ENCODE data around the gene TJAP1.

The TJAP1 gene

GRCh38 chr6:43455531-43456428 lies 21.6 kb upstream of the TJAP1 start, which contains the start of gene DLK2:
TSS of gene DLK2 (minus strand) at chr6:43455548. CDS start at chr6:43454825, 723 bp downstream.
- ATAC-seq: no peak; the same call in 1 of the 3 replicates
- TF ChIP-seq PPARA (CRISPR knock-in tag; IDR thresholded peaks at IDR 0.05; ENCODE audit: borderline replicate concordance): no peak
- no peak for TF ChIP-seq ZNF8 (CRISPR knock-in tag; IDR thresholded peaks at IDR 0.05)
- TF ChIP-seq, protein P1, sequence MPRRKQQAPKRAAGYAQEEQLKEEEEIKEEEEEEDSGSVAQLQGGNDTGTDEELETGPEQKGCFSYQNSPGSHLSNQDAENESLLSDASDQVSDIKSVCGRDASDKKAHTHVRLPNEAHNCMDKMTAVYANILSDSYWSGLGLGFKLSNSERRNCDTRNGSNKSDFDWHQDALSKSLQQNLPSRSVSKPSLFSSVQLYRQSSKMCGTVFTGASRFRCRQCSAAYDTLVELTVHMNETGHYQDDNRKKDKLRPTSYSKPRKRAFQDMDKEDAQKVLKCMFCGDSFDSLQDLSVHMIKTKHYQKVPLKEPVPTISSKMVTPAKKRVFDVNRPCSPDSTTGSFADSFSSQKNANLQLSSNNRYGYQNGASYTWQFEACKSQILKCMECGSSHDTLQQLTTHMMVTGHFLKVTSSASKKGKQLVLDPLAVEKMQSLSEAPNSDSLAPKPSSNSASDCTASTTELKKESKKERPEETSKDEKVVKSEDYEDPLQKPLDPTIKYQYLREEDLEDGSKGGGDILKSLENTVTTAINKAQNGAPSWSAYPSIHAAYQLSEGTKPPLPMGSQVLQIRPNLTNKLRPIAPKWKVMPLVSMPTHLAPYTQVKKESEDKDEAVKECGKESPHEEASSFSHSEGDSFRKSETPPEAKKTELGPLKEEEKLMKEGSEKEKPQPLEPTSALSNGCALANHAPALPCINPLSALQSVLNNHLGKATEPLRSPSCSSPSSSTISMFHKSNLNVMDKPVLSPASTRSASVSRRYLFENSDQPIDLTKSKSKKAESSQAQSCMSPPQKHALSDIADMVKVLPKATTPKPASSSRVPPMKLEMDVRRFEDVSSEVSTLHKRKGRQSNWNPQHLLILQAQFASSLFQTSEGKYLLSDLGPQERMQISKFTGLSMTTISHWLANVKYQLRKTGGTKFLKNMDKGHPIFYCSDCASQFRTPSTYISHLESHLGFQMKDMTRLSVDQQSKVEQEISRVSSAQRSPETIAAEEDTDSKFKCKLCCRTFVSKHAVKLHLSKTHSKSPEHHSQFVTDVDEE (CRISPR knock-in tag; IDR thresholded peaks at IDR 0.05): no peak
- no peak for TF ChIP-seq ZFP30 (CRISPR knock-in tag; IDR thresholded peaks at IDR 0.05)
- no peak for TF ChIP-seq ZNF565 (CRISPR knock-in tag; conservative IDR thresholded peaks at IDR 0.05; ENCODE audit: low read depth)
- no peak for TF ChIP-seq RARB (CRISPR knock-in tag; IDR thresholded peaks at IDR 0.05)
- no peak for TF ChIP-seq POU6F1 (CRISPR knock-in tag; IDR thresholded peaks at IDR 0.05; ENCODE audit: borderline replicate concordance, low read depth)
- no peak for TF ChIP-seq TCF4 (CRISPR knock-in tag; IDR thresholded peaks at IDR 0.05; ENCODE audit: borderline replicate concordance)
- TF ChIP-seq, protein P2, sequence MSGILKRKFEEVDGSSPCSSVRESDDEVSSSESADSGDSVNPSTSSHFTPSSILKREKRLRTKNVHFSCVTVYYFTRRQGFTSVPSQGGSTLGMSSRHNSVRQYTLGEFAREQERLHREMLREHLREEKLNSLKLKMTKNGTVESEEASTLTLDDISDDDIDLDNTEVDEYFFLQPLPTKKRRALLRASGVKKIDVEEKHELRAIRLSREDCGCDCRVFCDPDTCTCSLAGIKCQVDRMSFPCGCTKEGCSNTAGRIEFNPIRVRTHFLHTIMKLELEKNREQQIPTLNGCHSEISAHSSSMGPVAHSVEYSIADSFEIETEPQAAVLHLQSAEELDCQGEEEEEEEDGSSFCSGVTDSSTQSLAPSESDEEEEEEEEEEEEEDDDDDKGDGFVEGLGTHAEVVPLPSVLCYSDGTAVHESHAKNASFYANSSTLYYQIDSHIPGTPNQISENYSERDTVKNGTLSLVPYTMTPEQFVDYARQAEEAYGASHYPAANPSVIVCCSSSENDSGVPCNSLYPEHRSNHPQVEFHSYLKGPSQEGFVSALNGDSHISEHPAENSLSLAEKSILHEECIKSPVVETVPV (CRISPR knock-in tag; IDR thresholded peaks at IDR 0.05): no peak
- TF ChIP-seq CREB5 (CRISPR knock-in tag; IDR thresholded peaks at IDR 0.05; ENCODE audit: low read depth): no peak
- no peak for TF ChIP-seq BACH2 (CRISPR knock-in tag; IDR thresholded peaks at IDR 0.05; ENCODE audit: borderline replicate concordance)
- TF ChIP-seq CSDC2 (CRISPR knock-in tag; IDR thresholded peaks at IDR 0.05): no peak
- TF ChIP-seq GLIS3 (CRISPR knock-in tag; IDR thresholded peaks at IDR 0.05): no peak
- no peak for TF ChIP-seq ARNTL (CRISPR knock-in tag; IDR thresholded peaks at IDR 0.05; ENCODE audit: borderline replicate concordance, low read depth)
- TF ChIP-seq ZC3H10 (CRISPR knock-in tag; IDR thresholded peaks at IDR 0.05): no peak
- no peak for TF ChIP-seq SNAI2 (CRISPR knock-in tag; IDR thresholded peaks at IDR 0.05)
- TF ChIP-seq TOX (CRISPR knock-in tag; IDR thresholded peaks at IDR 0.05; ENCODE audit: borderline replicate concordance): no peak

- TF ChIP-seq GLIS3 (CRISPR knock-in tag; IDR thresholded peaks at IDR 0.05): no peak
- TF ChIP-seq ZNF565 (CRISPR knock-in tag; conservative IDR thresholded peaks at IDR 0.05; ENCODE audit: low read depth): no peak
- TF ChIP-seq, protein P2 (CRISPR knock-in tag; IDR thresholded peaks at IDR 0.05): no peak
- no peak for TF ChIP-seq ZC3H10 (CRISPR knock-in tag; IDR thresholded peaks at IDR 0.05)
- TF ChIP-seq, protein P3, sequence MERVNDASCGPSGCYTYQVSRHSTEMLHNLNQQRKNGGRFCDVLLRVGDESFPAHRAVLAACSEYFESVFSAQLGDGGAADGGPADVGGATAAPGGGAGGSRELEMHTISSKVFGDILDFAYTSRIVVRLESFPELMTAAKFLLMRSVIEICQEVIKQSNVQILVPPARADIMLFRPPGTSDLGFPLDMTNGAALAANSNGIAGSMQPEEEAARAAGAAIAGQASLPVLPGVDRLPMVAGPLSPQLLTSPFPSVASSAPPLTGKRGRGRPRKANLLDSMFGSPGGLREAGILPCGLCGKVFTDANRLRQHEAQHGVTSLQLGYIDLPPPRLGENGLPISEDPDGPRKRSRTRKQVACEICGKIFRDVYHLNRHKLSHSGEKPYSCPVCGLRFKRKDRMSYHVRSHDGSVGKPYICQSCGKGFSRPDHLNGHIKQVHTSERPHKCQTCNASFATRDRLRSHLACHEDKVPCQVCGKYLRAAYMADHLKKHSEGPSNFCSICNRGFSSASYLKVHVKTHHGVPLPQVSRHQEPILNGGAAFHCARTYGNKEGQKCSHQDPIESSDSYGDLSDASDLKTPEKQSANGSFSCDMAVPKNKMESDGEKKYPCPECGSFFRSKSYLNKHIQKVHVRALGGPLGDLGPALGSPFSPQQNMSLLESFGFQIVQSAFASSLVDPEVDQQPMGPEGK (CRISPR knock-in tag; IDR thresholded peaks at IDR 0.05; ENCODE audit: borderline replicate concordance): no peak
- no peak for TF ChIP-seq ZFP30 (CRISPR knock-in tag; IDR thresholded peaks at IDR 0.05)
- TF ChIP-seq POU6F1 (CRISPR knock-in tag; IDR thresholded peaks at IDR 0.05; ENCODE audit: borderline replicate concordance, low read depth): no peak
- TF ChIP-seq, protein P1 (CRISPR knock-in tag; IDR thresholded peaks at IDR 0.05): no peak
- no peak for TF ChIP-seq ARNTL (CRISPR knock-in tag; IDR thresholded peaks at IDR 0.05; ENCODE audit: borderline replicate concordance, low read depth)
- no peak for TF ChIP-seq PPARA (CRISPR knock-in tag; IDR thresholded peaks at IDR 0.05; ENCODE audit: borderline replicate concordance)
- no peak for TF ChIP-seq ISL1 (CRISPR knock-in tag; IDR thresholded peaks at IDR 0.05)
- TF ChIP-seq ZFP3 (CRISPR knock-in tag; IDR thresholded peaks at IDR 0.05): no peak
- TF ChIP-seq TCF4 (CRISPR knock-in tag; IDR thresholded peaks at IDR 0.05; ENCODE audit: borderline replicate concordance): no peak
- TF ChIP-seq TOX (CRISPR knock-in tag; IDR thresholded peaks at IDR 0.05; ENCODE audit: borderline replicate concordance): no peak
- no peak for TF ChIP-seq OSR1 (CRISPR knock-in tag; IDR thresholded peaks at IDR 0.05)
- TF ChIP-seq SNAI2 (CRISPR knock-in tag; IDR thresholded peaks at IDR 0.05): no peak
- TF ChIP-seq RARB (CRISPR knock-in tag; IDR thresholded peaks at IDR 0.05): no peak
- ATAC-seq: no peak
Measured at GRCh38 chr6:43457643-43458042, 19.7 kb upstream of the TJAP1 start.
